AG04450 (cell line): ENCODE data around the gene TAF1C. TPM values are rescaled to one million over a fixed set of nuclear protein-coding genes. Genes with fewer than 3 reads are reported as not detected.

ENCODE experiments used
- CTCF ChIA-PET: fragments of 300-600, 350-600 bp; formaldehyde crosslinking; extraction: SDS; loops from one replicate; lab custom pipeline; 2022; ENCODE audit warnings: antibody characterized with exemption, inconsistent platforms; lab: Charles Lee
- POLR2A ChIA-PET: fragments of 350-600 bp; formaldehyde crosslinking; extraction: SDS; loops from one replicate; lab custom pipeline; 2021; ENCODE audit warnings: antibody characterized with exemption, inconsistent platforms; lab: Yijun Ruan, JAX
- DNase-seq: peaks from one replicate; pipeline ENCODE4 v3.0.0-alpha.2; 2011; ENCODE audit warnings: low read depth, low spot score
- H3K27ac ChIP-seq: one replicate; pipeline ENCODE4 v1.5.1; 2012; ENCODE audit warnings: low read depth, low read length, control low read depth
- H3K27me3 ChIP-seq: one replicate; pipeline ENCODE4 v1.6.0; 2012; ENCODE audit warnings: low read length; ENCODE audit not compliant: control insufficient read depth, insufficient read depth
- H3K4me3 ChIP-seq: 2 replicates; pipeline ENCODE4 v1.5.1; 2011; ENCODE audit warnings: mild to moderate bottlenecking, low read depth, low read length, control low read depth
- H3K9me3 ChIP-seq: 2 replicates; pipeline ENCODE4 v1.5.1; 2012; ENCODE audit warnings: low read length; ENCODE audit not compliant: control insufficient read depth, insufficient read depth
- CTCF ChIP-seq: IDR thresholded peaks from 2 replicates; pipeline ENCODE4 v1.5.1; 2011; ENCODE audit warnings: low read depth, low read length, control low read depth, inconsistent platforms
- polyA plus RNA-seq: library from polyadenylated mRNA; depleted of rRNA; stranded (reverse); fragments of >200 nt; gene quantifications from 2 replicates; pipeline ENCODE4 v1.2.3, GENCODE V29; 2011

The TAF1C gene
- polyA plus RNA-seq, 1 experiment: 14.2 TPM

- ChIA-PET CTCF (interaction anchor here (6.3 kb wide), 1 partner anchor 9 kb away, joined by 100 read pairs; no protein-coding TSS in a partner anchor), POLR2A (no interaction called here)
- Histone ChIP-seq H3K4me3 (no peak overlapping the region), H3K27ac (no peak overlapping the region), H3K27me3 (no peaks in the 10 kb centered on the region), H3K9me3 (no peaks in the 10 kb centered on the region; the same call in 1 of the 2 replicates)
- no peak for DNase-seq
- TF ChIP-seq CTCF: no peak
Measured at GRCh38 chr16:84184775-84185174, 2.1 kb downstream of the TAF1C start.

DNA sequence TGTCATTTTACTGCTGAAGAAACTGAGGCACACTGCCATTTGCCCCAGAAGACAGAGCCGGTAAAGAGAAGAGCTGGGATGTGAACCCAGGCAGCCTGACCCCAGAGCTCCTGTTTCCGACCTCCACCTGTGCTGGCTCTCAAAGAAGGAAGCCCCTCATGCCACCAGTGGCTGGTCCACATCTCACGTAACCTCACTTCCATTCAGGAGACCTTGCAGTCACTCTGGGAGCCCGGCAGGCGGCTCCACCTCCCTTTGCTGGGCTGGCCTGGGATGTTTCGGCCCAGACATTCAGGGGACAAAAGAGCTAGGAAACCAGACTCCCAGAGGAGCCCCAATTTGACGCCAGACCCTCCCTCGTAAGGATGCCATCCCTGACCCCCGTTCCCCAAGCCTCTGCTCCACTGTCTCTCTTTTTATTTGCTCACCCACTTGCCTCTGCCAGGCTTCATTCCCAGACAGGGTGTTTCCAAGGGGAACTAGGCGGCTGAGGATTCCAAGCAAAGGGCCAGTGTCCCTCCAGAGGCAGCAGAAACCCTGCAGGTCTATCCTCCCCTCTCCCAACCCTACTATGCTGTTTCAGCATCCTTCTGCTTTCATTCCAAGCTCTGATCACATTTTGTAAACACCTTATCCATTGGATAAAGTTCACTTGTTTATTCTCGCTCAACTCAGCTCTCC is 2.8 kb downstream of the TAF1C start:
- CTCF ChIA-PET: interaction anchor here (0.7 to 6.3 kb wide), 5 partner anchors 8 to 311 kb away, joined by 3 to 100 read pairs (median 5); no protein-coding TSS in a partner anchor
- POLR2A ChIA-PET: no interaction called here
- no peak overlapping the region for H3K4me3 ChIP-seq
- H3K27me3 ChIP-seq: no peaks in the 10 kb centered on the region
- TF ChIP-seq CTCF: peak; percentile 23; the same call in 1 of the 2 replicates
- no peak overlapping the region for H3K27ac ChIP-seq
- H3K9me3 ChIP-seq: no peaks in the 10 kb centered on the region; the same call in 1 of the 2 replicates
- no peak for DNase-seq

GRCh38 chr16:84183572-84183875 is 3.3 kb downstream of the TAF1C start:
- ChIA-PET CTCF (interaction anchor here (1.2 to 6.3 kb wide), 3 partner anchors 8 to 301 kb away, joined by 4 to 100 read pairs (median 5); no protein-coding TSS in a partner anchor), POLR2A (no interaction called here)
- H3K27me3 ChIP-seq: no peaks in the 10 kb centered on the region
- H3K27ac ChIP-seq: no peak overlapping the region
- no peak for TF ChIP-seq CTCF
- no peaks in the 10 kb centered on the region; the same call in 1 of the 2 replicates for H3K9me3 ChIP-seq
- DNase-seq: no peak
- no peak overlapping the region for H3K4me3 ChIP-seq

- no peaks in the 10 kb centered on the region; the same call in 1 of the 2 replicates for H3K9me3 ChIP-seq
- CTCF ChIA-PET: interaction anchor here (1.2 to 6.3 kb wide), 3 partner anchors 7 to 301 kb away, joined by 4 to 100 read pairs (median 5); no protein-coding TSS in a partner anchor
- DNase-seq: no peak
- POLR2A ChIA-PET: no interaction called here
- H3K27ac ChIP-seq: no peak overlapping the region
- no peak for TF ChIP-seq CTCF
- H3K27me3 ChIP-seq: no peaks in the 10 kb centered on the region
- H3K4me3 ChIP-seq: no peak overlapping the region
Measured at GRCh38 chr16:84182680-84183571, 3.9 kb downstream of the TAF1C start.

- no peak for TF ChIP-seq CTCF
- ChIA-PET CTCF (no interaction called here), POLR2A (no interaction called here)
- H3K27me3 ChIP-seq: no peaks in the 10 kb centered on the region
- H3K9me3 ChIP-seq: no peaks in the 10 kb centered on the region; the same call in 1 of the 2 replicates
- DNase-seq: no peak
- H3K4me3 ChIP-seq: no peak overlapping the region
- no peak overlapping the region for H3K27ac ChIP-seq
Measured at GRCh38 chr16:84182104-84182503, 4.8 kb downstream of the TAF1C start.
